ENCODE results near the gene INPP4B. TPM values are rescaled to one million over a fixed set of nuclear protein-coding genes. Genes with fewer than 3 reads are reported as not detected.

Gene INPP4B
- total RNA-seq, 1 donor from 2014 or later, result 16.8 TPM

DNA sequence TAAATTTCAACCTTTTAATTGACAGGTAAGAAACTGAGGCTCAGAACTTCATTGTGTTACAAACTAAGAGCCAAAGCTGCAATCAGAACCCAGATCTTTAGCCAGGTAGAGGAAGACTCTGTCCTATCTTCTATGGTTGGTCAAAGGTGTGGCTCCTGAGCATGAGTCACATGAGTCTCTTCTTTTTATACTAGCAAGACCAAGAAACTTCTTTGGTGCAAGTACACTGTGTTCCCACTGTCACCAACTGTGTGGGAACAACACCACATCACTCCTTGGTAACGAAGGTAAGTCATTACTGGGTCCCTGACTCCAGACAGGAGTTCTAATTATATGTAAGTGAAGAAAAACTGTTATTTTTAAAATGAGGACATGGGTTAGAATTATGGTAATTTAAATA, 290.1 kb downstream of the INPP4B start:
- intact Hi-C loops (cut with micrococcal nuclease), result loop anchor here (1.0 kb wide), 2 partner anchors 9 to 149 kb away; no protein-coding TSS in a partner anchor
- Mint-ChIP-seq H3K27me3 (ENCODE audit: insufficient read depth) (no peaks in the 10 kb centered on the region), H3K36me3 (ENCODE audit: low read depth) (peaks cover 2% of the 10 kb centered on the region), H3K4me3 (peak overlapping the region; percentile 58), H3K4me1 (ENCODE audit: low read depth) (peaks cover 44% of the 10 kb centered on the region), H3K9me3 (no peaks in the 10 kb centered on the region), H3K27ac (peak overlapping the region; percentile 70)
- DNase-seq (ENCODE audit: low spot score), result no peak

DNA sequence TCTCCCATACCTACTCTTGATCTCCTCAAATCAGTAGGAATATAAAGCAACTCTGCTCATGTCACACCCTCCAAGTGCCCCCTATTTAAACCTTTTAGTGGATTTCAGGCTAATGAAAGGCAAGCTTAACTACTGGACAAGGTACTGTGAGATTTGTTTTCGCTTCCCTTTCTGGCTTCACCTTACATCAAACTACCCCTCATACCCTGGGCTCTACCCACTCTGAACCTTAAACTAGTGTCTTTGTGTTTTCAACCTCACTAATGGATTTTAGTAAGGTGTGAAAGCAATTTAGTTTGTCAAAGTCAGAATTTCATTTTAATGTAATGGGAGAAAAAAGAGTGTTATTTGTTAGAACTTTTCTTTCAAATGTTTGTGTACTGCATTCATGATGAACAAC, 291.7 kb downstream of the INPP4B start:
- Mint-ChIP-seq H3K27ac (no peak overlapping the region), H3K9me3 (no peaks in the 10 kb centered on the region), H3K4me3 (peak overlapping the region; percentile 16), H3K4me1 (ENCODE audit: low read depth) (peaks cover 59% of the 10 kb centered on the region), H3K27me3 (ENCODE audit: insufficient read depth) (no peaks in the 10 kb centered on the region), H3K36me3 (ENCODE audit: low read depth) (peaks cover 2% of the 10 kb centered on the region)
- intact Hi-C loops (cut with micrococcal nuclease), result loop anchor here (5.0 kb wide), 1 partner anchor 268 kb away; no protein-coding TSS in a partner anchor
- no peak for DNase-seq (ENCODE audit: low spot score)

DNA sequence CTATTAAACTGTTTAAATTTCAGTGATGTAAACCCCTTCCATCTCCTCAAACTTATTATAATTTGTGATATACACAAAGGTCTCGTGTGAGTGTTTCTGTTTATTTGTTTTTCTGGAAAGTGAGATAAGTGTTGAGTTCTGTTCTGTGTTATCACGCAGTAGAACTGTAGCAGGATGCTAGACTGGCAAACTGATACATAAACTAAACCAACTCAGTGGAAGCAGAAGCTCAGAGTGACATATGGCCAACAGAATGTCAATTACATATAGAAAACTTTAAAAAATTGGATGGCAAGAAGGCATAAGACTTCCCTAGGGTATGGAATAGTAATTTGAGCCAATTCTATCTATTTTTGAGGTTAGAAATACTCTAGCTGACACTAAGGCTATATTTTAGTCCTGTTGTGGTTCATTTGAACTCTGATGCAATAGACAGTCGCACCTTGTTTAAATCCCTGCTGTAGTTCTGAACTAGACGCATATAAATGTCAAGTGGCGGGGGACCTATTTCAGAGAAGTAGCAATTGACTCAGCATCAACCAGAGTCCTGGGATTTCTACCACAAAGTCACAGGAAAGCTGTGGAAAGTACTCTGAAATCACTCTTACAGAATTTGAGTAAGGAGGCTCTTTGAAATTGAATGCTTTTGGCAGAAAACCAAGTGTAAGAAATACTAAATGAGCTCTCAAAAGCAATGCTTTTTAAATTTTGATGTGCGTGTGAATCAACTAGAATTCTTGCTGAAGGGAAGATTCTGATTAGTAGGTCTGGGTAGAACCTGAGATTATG, 294.4 kb downstream of the INPP4B start:
- intact Hi-C loops (cut with micrococcal nuclease), result loop anchor here (2.0 to 5.0 kb wide), 2 partner anchors 175 to 271 kb away; no protein-coding TSS in a partner anchor
- Mint-ChIP-seq H3K4me3 (no peak overlapping the region), H3K27me3 (ENCODE audit: insufficient read depth) (no peaks in the 10 kb centered on the region), H3K9me3 (no peaks in the 10 kb centered on the region), H3K27ac (peak overlapping the region; percentile 18), H3K36me3 (ENCODE audit: low read depth) (no peaks in the 10 kb centered on the region), H3K4me1 (ENCODE audit: low read depth) (peaks cover 51% of the 10 kb centered on the region)
- no peak for DNase-seq (ENCODE audit: low spot score)

DNA sequence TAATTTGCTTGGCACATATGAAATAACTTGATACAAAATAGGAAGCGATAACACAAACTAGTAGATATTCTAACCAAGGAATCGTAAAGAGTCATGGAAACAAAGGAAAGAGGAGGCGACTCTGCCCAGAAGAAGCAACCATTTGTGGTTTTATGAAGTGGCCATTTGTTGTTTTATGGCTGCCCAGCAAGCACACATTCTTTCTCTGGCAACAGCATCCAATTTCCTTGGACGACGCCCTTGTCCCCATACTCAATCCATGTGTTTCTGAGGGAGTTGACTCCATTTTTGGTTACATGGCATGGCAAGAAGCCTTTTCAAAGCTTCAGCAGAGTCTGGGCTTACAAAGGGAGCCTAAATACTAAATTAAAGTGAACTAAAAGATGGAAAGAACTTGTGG, 295.1 kb downstream of the INPP4B start:
- no peak for DNase-seq (ENCODE audit: low spot score)
- intact Hi-C loops (cut with micrococcal nuclease), result loop anchor here (1.0 to 5.0 kb wide), 3 partner anchors 174 to 271 kb away; no protein-coding TSS in a partner anchor
- H3K4me3 Mint-ChIP-seq, result no peak overlapping the region
- H3K4me1 Mint-ChIP-seq (ENCODE audit: low read depth), result peaks cover 44% of the 10 kb centered on the region
- H3K9me3 Mint-ChIP-seq, result peaks cover 4% of the 10 kb centered on the region
- no peaks in the 10 kb centered on the region for H3K27me3 Mint-ChIP-seq (ENCODE audit: insufficient read depth)
- no peak overlapping the region for H3K27ac Mint-ChIP-seq
- H3K36me3 Mint-ChIP-seq (ENCODE audit: low read depth), result peaks cover 2% of the 10 kb centered on the region

DNA sequence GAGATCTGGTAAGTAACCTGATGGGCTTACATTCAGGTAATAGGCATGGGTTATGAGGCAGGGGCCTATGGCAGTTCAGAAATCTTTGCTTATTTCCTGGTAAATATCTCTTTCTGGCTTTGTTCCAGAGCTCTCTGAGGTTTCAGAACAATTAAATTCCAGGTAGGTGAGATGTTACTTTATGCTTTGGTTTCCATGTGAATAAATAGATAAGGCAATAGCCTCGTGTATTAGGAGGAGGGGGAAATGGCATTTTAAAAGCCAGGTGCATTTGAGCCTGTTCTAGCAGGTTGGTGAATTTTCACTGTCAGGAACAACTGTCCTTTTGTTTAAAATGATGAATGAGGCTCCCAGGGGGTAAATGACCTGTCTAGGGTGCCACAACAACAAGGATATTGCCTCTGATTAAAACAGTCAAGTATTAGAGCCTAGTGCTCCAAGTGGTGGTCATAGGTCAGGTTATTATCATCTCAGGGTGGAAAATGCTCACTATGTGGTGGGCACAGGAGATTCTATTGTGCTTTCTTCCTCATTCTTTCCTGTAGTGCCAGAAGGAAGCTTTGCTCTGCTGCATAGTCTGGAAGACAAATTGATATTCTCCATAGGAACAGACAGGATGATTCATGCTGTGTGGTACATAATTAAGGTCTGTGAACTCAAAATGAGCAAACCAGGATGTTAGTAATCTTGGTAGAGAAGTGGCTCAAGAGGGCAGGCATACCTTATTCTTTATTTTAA, 296.2 kb downstream of the INPP4B start:
- intact Hi-C loops (cut with micrococcal nuclease), result loop anchor here (1.0 to 5.0 kb wide), 3 partner anchors 173 to 272 kb away; no protein-coding TSS in a partner anchor
- Mint-ChIP-seq H3K9me3 (peaks cover 6% of the 10 kb centered on the region), H3K36me3 (ENCODE audit: low read depth) (peaks cover 3% of the 10 kb centered on the region), H3K4me1 (ENCODE audit: low read depth) (peaks cover 41% of the 10 kb centered on the region), H3K27ac (peak overlapping the region; percentile 10), H3K4me3 (no peak overlapping the region), H3K27me3 (ENCODE audit: insufficient read depth) (no peaks in the 10 kb centered on the region)
- DNase-seq (ENCODE audit: low spot score), result no peak

DNA sequence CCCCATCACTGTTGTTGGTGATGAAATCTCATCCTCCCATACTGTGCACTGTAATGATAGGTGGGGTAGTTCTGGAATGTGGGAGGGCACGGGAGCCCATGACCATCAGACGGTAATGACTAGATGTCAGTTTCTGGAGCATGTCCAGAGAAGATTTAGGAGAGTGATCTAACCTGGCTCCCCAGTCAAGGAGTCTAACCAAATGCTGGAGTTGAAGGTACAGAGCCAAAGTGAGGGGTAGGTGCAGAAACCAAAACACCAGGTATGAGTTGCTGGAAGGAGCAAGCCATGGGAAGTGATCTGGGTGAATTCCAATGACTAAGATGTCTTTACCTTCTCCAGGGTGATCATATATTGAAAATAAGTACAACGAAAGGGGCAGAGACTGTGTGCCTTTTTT, 296.9 kb downstream of the INPP4B start:
- H3K4me1 Mint-ChIP-seq (ENCODE audit: low read depth), result peaks cover 38% of the 10 kb centered on the region
- intact Hi-C loops (cut with micrococcal nuclease), result no loop called here
- no peaks in the 10 kb centered on the region for H3K27me3 Mint-ChIP-seq (ENCODE audit: insufficient read depth)
- peaks cover 6% of the 10 kb centered on the region for H3K9me3 Mint-ChIP-seq
- no peak for DNase-seq (ENCODE audit: low spot score)
- peaks cover 3% of the 10 kb centered on the region for H3K36me3 Mint-ChIP-seq (ENCODE audit: low read depth)
- no peak overlapping the region for H3K4me3 Mint-ChIP-seq
- H3K27ac Mint-ChIP-seq, result no peak overlapping the region

DNA sequence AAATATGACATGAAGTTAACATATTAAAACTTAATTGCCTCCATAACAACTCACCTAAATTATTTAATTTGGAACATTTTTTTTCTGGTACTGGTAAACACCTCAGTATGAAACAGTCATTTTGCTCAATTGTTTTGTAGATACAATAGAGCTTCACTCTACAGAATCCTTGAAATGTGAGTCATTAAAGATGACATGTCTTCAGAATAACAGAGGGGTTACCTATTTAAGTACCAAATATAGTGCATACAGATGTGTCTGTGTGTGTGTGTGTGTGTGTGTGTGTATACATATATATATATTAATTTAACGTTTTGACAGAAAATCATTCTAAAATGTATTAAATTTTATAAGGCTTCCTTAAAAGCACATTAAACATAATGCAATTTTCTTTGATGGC, 297.6 kb downstream of the INPP4B start:
- no peak overlapping the region for H3K27ac Mint-ChIP-seq
- peaks cover 6% of the 10 kb centered on the region for H3K9me3 Mint-ChIP-seq
- no peak for DNase-seq (ENCODE audit: low spot score)
- H3K27me3 Mint-ChIP-seq (ENCODE audit: insufficient read depth), result no peaks in the 10 kb centered on the region
- peaks cover 3% of the 10 kb centered on the region for H3K36me3 Mint-ChIP-seq (ENCODE audit: low read depth)
- H3K4me3 Mint-ChIP-seq, result no peak overlapping the region
- H3K4me1 Mint-ChIP-seq (ENCODE audit: low read depth), result peaks cover 36% of the 10 kb centered on the region
- intact Hi-C loops (cut with micrococcal nuclease), result no loop called here

DNA sequence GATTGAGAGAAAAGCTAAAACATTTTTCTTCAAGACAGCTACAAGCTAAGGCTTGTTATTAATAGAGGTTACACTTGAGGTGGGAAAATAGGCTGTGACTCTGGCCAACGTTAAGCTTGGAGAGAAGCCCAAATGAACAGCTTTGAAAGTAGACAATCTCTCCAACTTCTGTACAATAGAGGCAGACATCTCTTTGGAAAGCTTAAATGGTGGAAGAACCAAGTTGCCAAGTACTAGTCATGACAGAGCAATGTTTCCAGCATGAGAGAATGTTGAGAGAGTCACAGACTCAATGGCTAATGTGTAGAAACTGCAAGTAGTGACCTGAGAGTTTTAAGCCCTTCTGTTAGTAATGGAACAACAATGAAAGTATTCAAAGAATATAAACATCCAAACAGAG, 298.1 kb downstream of the INPP4B start:
- H3K27ac Mint-ChIP-seq, result no peak overlapping the region
- no peak for DNase-seq (ENCODE audit: low spot score)
- peaks cover 6% of the 10 kb centered on the region for H3K9me3 Mint-ChIP-seq
- H3K36me3 Mint-ChIP-seq (ENCODE audit: low read depth), result peaks cover 3% of the 10 kb centered on the region
- H3K27me3 Mint-ChIP-seq (ENCODE audit: insufficient read depth), result no peaks in the 10 kb centered on the region
- H3K4me3 Mint-ChIP-seq, result no peak overlapping the region
- intact Hi-C loops (cut with micrococcal nuclease), result no loop called here
- peaks cover 32% of the 10 kb centered on the region for H3K4me1 Mint-ChIP-seq (ENCODE audit: low read depth)

DNA sequence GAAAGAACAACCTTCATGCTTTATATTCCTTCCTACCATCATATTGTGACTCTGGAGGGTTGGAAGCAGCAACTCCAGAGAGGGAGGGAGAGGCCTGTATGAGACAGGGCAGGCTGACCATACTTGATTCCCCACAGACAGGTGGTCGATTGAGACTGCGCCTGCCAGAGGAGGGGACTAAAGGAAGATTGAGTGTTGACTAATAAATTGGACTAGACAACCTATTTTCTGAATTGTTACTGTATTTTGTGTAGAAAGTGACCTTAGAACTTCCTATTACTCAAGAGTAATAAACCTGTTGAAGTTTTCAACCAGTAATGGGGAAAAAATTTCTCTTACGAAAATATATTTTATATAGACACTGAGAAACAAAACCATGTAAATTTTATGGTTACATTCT, 301.5 kb downstream of the INPP4B start:
- H3K9me3 Mint-ChIP-seq, result peaks cover 6% of the 10 kb centered on the region
- no peak overlapping the region for H3K27ac Mint-ChIP-seq
- intact Hi-C loops (cut with micrococcal nuclease), result no loop called here
- H3K27me3 Mint-ChIP-seq (ENCODE audit: insufficient read depth), result no peaks in the 10 kb centered on the region
- peaks cover 16% of the 10 kb centered on the region for H3K4me1 Mint-ChIP-seq (ENCODE audit: low read depth)
- H3K4me3 Mint-ChIP-seq, result no peak overlapping the region
- peaks cover 3% of the 10 kb centered on the region for H3K36me3 Mint-ChIP-seq (ENCODE audit: low read depth)
- DNase-seq (ENCODE audit: low spot score), result no peak

DNA sequence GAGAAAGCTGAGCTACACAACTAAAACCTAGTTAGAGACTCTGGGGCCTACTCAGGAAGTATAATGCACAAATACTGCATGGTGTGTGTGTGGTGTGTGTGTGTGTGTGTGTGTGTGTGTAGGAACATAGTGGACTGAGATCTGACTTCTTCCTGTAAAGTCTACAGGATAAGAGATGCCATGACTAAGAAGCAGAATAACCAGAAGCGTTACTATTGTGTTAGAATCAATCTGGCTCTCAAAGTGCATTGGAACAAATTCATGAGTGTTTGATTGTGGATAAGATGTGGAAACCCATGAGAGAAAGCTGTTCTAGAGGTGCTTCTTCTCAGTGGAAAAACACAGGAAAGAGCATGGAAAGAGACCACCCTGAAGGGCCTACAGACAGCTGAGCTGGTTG, 302.1 kb downstream of the INPP4B start:
- no peaks in the 10 kb centered on the region for H3K27me3 Mint-ChIP-seq (ENCODE audit: insufficient read depth)
- peaks cover 14% of the 10 kb centered on the region for H3K4me1 Mint-ChIP-seq (ENCODE audit: low read depth)
- H3K4me3 Mint-ChIP-seq, result no peak overlapping the region
- intact Hi-C loops (cut with micrococcal nuclease), result no loop called here
- H3K9me3 Mint-ChIP-seq, result peaks cover 6% of the 10 kb centered on the region
- no peak for DNase-seq (ENCODE audit: low spot score)
- no peak overlapping the region for H3K27ac Mint-ChIP-seq
- H3K36me3 Mint-ChIP-seq (ENCODE audit: low read depth), result peaks cover 3% of the 10 kb centered on the region

DNA sequence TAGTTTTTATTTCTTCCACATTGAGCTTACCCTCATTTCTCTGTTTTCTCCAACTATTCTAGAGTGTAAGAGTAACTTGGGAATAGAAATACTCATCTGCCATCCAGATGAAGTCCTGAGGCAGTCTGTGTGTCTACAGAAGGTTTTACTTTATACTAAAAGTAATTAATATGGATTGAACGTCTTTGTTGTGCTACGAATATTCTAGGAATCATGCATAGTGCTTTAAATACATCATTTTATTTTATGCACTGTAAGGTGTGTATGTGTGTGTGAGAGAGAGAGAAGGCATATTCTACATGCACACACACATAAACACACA, 305.7 kb downstream of the INPP4B start:
- Mint-ChIP-seq H3K4me3 (no peak overlapping the region), H3K27me3 (ENCODE audit: insufficient read depth) (no peaks in the 10 kb centered on the region), H3K36me3 (ENCODE audit: low read depth) (no peaks in the 10 kb centered on the region), H3K4me1 (ENCODE audit: low read depth) (peaks cover 8% of the 10 kb centered on the region), H3K9me3 (no peaks in the 10 kb centered on the region), H3K27ac (no peak overlapping the region)
- no peak for DNase-seq (ENCODE audit: low spot score)
- intact Hi-C loops (cut with micrococcal nuclease), result no loop called here

DNA sequence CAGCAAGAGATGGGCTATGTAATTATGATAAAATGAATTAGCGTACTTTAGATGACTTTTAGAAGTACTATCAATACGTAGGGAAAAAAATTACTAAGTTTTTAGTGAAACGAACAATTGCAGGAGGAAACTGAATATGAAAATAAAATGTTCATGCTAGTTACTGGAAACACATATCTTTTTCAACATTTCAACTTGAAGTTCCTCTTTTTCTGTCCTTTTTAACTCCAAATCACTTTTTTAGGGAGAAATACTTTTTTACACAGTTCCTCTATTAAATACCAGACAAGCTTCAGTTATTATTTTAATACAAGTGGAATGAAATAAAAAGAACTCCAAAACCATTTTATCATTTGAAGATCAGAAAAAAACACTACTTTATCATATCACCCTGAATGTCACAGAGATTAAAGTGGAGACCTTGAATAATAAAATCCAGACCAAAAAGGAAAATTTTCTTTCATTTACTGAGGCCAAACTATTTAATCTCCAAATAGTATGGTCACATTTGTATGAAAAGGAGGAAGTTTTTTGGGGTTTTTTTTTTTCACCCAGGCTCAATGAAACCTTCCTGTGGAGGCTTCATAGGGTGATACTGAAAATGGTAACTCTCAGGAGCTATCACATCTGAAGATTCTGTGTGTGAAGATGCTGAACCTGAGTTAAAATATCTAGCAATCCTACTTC, 306.2 kb downstream of the INPP4B start:
- no peak for DNase-seq (ENCODE audit: low spot score)
- Mint-ChIP-seq H3K4me1 (ENCODE audit: low read depth) (peaks cover 11% of the 10 kb centered on the region), H3K4me3 (no peak overlapping the region), H3K36me3 (ENCODE audit: low read depth) (no peaks in the 10 kb centered on the region), H3K27me3 (ENCODE audit: insufficient read depth) (no peaks in the 10 kb centered on the region), H3K27ac (no peak overlapping the region), H3K9me3 (no peaks in the 10 kb centered on the region)
- intact Hi-C loops (cut with micrococcal nuclease), result no loop called here

DNA sequence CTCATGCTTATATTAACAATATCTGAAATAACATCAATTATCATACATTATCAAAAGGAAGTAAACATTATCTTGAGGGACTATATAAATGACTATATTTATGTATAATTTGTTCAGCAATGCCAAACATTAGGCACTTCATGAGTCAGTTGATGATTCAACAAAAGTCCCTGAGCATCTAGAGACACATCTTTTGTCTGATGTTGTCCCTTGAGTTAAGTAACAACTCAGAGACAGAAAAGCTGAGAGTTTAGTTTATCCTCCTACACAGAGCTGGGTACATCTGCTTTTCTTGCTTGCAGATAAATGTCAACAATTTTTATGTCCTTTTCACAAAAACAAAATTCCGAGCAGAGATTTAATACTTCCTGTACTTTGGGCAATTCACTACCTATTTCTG, 311.1 kb downstream of the INPP4B start:
- Mint-ChIP-seq H3K27me3 (ENCODE audit: insufficient read depth) (no peaks in the 10 kb centered on the region), H3K27ac (no peak overlapping the region), H3K36me3 (ENCODE audit: low read depth) (no peaks in the 10 kb centered on the region), H3K9me3 (no peaks in the 10 kb centered on the region), H3K4me1 (ENCODE audit: low read depth) (peaks cover 7% of the 10 kb centered on the region), H3K4me3 (no peak overlapping the region)
- intact Hi-C loops (cut with micrococcal nuclease), result no loop called here
- DNase-seq (ENCODE audit: low spot score), result no peak
